Hepatocyte (in vitro differentiated cells): ENCODE results near the gene CD28. TPM values are rescaled to one million over a fixed set of nuclear protein-coding genes. Genes with fewer than 3 reads are reported as not detected.
A peak's percentile ranks its signal among the peaks of the same experiment; 100 is the strongest.

Source experiments
- DNase-seq: peaks from one replicate; pipeline ENCODE4 v3.0.0-alpha.2; 2016; ENCODE audit warnings: low spot score
- H2AFZ ChIP-seq: fragments of 200-600 bp; sonication (generic); 2 replicates; pipeline ENCODE4 v1.6.0; 2016; ENCODE audit warnings: antibody characterized with exemption, mild to moderate bottlenecking
- H3K27ac ChIP-seq: fragments of 200-600 bp; sonication (generic); 2 replicates; pipeline ENCODE4 v1.5.1; 2016; ENCODE audit warnings: mild to moderate bottlenecking
- H3K27me3 ChIP-seq: fragments of 200-600 bp; sonication (generic); 2 replicates; pipeline ENCODE4 v1.6.1; 2016
- H3K36me3 ChIP-seq: fragments of 200-600 bp; sonication (generic); replicated peaks from 2 replicates; pipeline ENCODE4 v1.5.1; 2016; ENCODE audit warnings: low read depth; ENCODE audit not compliant: insufficient read depth
- H3K4me1 ChIP-seq: fragments of 200-600 bp; sonication (generic); 2 replicates; pipeline ENCODE4 v1.5.1; 2016; ENCODE audit warnings: mild to moderate bottlenecking, moderate library complexity; ENCODE audit not compliant: insufficient read depth
- H3K4me2 ChIP-seq: fragments of 200-600 bp; sonication (generic); 2 replicates; pipeline ENCODE4 v1.6.0; 2016
- H3K4me3 ChIP-seq: fragments of 200-600 bp; sonication (generic); 2 replicates; pipeline ENCODE4 v1.5.1; 2016; ENCODE audit warnings: mild to moderate bottlenecking
- H3K79me2 ChIP-seq: fragments of 200-600 bp; sonication (generic); 2 replicates; pipeline ENCODE4 v1.6.0; 2017; ENCODE audit warnings: mild to moderate bottlenecking
- H3K9me2 ChIP-seq: fragments of 200-600 bp; sonication (generic); replicated peaks from 2 replicates; pipeline ENCODE4 v1.6.0; 2017; ENCODE audit warnings: mild to moderate bottlenecking; ENCODE audit not compliant: insufficient read depth
- H3K9me3 ChIP-seq: fragments of 200-600 bp; sonication (generic); 2 replicates; pipeline ENCODE4 v1.5.1; 2016; ENCODE audit warnings: low read depth, mild to moderate bottlenecking
- H4K20me1 ChIP-seq: fragments of 200-600 bp; sonication (generic); 2 replicates; pipeline ENCODE4 v1.6.0; 2016; ENCODE audit warnings: mild to moderate bottlenecking; ENCODE audit not compliant: insufficient read depth, poor library complexity, severe bottlenecking
- CTCF ChIP-seq: fragments of 200-600 bp; sonication (generic); IDR thresholded peaks from 2 replicates; pipeline ENCODE4 v1.5.1; 2016; ENCODE audit warnings: antibody characterized with exemption, mild to moderate bottlenecking; ENCODE audit not compliant: poor library complexity
- EZH2 ChIP-seq: fragments of 200-600 bp; sonication (generic); IDR thresholded peaks from 2 replicates; pipeline ENCODE4 v1.6.1; 2016; ENCODE audit warnings: antibody characterized with exemption, mild to moderate bottlenecking, borderline replicate concordance
- EZH2phosphoT487 ChIP-seq: fragments of 200-600 bp; sonication (generic); IDR thresholded peaks from one replicate; pipeline ENCODE4 v1.6.1; 2018; ENCODE audit warnings: antibody characterized with exemption, mild to moderate bottlenecking, low read depth, moderate library complexity; ENCODE audit not compliant: unreplicated experiment, severe bottlenecking
- WGBS: methylation state at CpG from one replicate; pipeline ENCODE4 v1.1.6; 2016; ENCODE audit warnings: low lambda C conversion rate; ENCODE audit errors: missing lambda C conversion rate; 5-methylcytosine and 5-hydroxymethylcytosine counted together
- polyA plus RNA-seq: library from polyadenylated mRNA; unstranded; fragments of >200 nt; fragmentation: Nextera tagmentation; extraction: Ambion mirVana; gene quantifications from 2 replicates; pipeline ENCODE4 v1.2.1, GENCODE V29; 2016
- total RNA-seq: library from RNA; depleted of rRNA; stranded (reverse); fragments of >200 nt; gene quantifications from 2 replicates; pipeline ENCODE4 v1.2.3, GENCODE V29; 2014

CD28 gene
- total and polyA plus RNA-seq, 2 experiments from 2014 or later = not detected

GRCh38 chr2:203714112-203714511 lies 7.7 kb downstream of the CD28 start:
- TF ChIP-seq EZH2 = no peak
- no peak for TF ChIP-seq CTCF
- no peak for TF ChIP-seq EZH2phosphoT487
- H3K36me3 ChIP-seq = no peaks in the 10 kb centered on the region
- no peak overlapping the region for H3K4me2 ChIP-seq
- no peaks in the 10 kb centered on the region for H3K79me2 ChIP-seq
- no peak overlapping the region for H3K27ac ChIP-seq
- H3K4me3 ChIP-seq = no peak overlapping the region
- H3K27me3 ChIP-seq = no peaks in the 10 kb centered on the region
- no peaks in the 10 kb centered on the region for H3K9me2 ChIP-seq
- H2AFZ ChIP-seq = no peak overlapping the region
- H4K20me1 ChIP-seq = no peaks in the 10 kb centered on the region
- no peaks in the 10 kb centered on the region for H3K9me3 ChIP-seq
- DNase-seq = peak; percentile 17
- H3K4me1 ChIP-seq = peaks cover 4% of the 10 kb centered on the region
- 79% methylated on average over 3 of the region's 3 CpGs for WGBS

GRCh38 chr2:203715744-203716143 lies 9.3 kb downstream of the CD28 start:
- no peaks in the 10 kb centered on the region for H3K4me1 ChIP-seq
- no peak for DNase-seq
- no peak overlapping the region for H2AFZ ChIP-seq
- H3K9me2 ChIP-seq = no peaks in the 10 kb centered on the region
- TF ChIP-seq CTCF = no peak
- no peak for TF ChIP-seq EZH2phosphoT487
- no peak for TF ChIP-seq EZH2
- H3K4me2 ChIP-seq = no peak overlapping the region
- H3K27ac ChIP-seq = no peak overlapping the region
- H3K9me3 ChIP-seq = no peaks in the 10 kb centered on the region
- no peak overlapping the region for H3K4me3 ChIP-seq
- H3K27me3 ChIP-seq = no peaks in the 10 kb centered on the region
- 97% methylated on average over 2 of the region's 2 CpGs for WGBS
- no peaks in the 10 kb centered on the region for H4K20me1 ChIP-seq
- no peaks in the 10 kb centered on the region for H3K79me2 ChIP-seq
- no peaks in the 10 kb centered on the region for H3K36me3 ChIP-seq

GRCh38 chr2:203718087-203718486 lies 11.6 kb downstream of the CD28 start:
- Histone ChIP-seq H3K4me2 (no peak overlapping the region), H3K36me3 (no peaks in the 10 kb centered on the region), H3K9me2 (no peaks in the 10 kb centered on the region), H3K9me3 (no peaks in the 10 kb centered on the region), H3K27ac (no peak overlapping the region), H4K20me1 (no peaks in the 10 kb centered on the region), H3K79me2 (no peaks in the 10 kb centered on the region), H3K4me1 (no peaks in the 10 kb centered on the region), H3K27me3 (no peaks in the 10 kb centered on the region), H2AFZ (no peak overlapping the region), H3K4me3 (no peak overlapping the region)
- DNase-seq = no peak
- WGBS = 49% methylated on average over 3 of the region's 3 CpGs
- TF ChIP-seq EZH2 = no peak
- no peak for TF ChIP-seq EZH2phosphoT487
- TF ChIP-seq CTCF = no peak
